GF-D8 (cell line): ENCODE data around the gene AHSG.
A peak's percentile ranks its signal among the peaks of the same experiment; 100 is the strongest.
"Not testable (repeated sequence)": the region's sequence is repeated elsewhere in the genome, so short reads cannot be mapped to it uniquely, and the experiment has no call there.

Experiments used
- DNase-seq: peaks from one replicate; lab custom pipeline; 2025; lab: John Stamatoyannopoulos, UW

AHSG gene

GRCh38 chr3:186612721-186613636 is at the start of gene AHSG:
TSS of gene AHSG (plus strand) at chr3:186613060. CDS start at chr3:186613142, 82 bp downstream.
- no peak for DNase-seq

GRCh38 chr3:186564586-186564985 is 48.3 kb upstream of the AHSG start:
- no peak for DNase-seq

GRCh38 chr3:186566772-186567071 is 46.1 kb upstream of the AHSG start:
- peak; percentile 22 for DNase-seq

- peak; percentile 59 for DNase-seq
Observed at GRCh38 chr3:186567072-186567921, 45.6 kb upstream of the AHSG start, which contains the start of gene TBCCD1. TSS of gene TBCCD1 (minus strand) at chr3:186567339. CDS start at chr3:186564329, 3,010 bp downstream.

GRCh38 chr3:186569361-186569760 is 43.5 kb upstream of the AHSG start:
- DNase-seq: not testable (repeated sequence)

- DNase-seq: no peak
Observed at GRCh38 chr3:186569779-186570095, 43.1 kb upstream of the AHSG start.

GRCh38 chr3:186570096-186570940 is 42.5 kb upstream of the AHSG start, which contains the start of gene DNAJB11:
TSS of gene DNAJB11 (plus strand) at chr3:186570720. CDS start at chr3:186570898, 178 bp downstream.
- DNase-seq: peak; percentile 99

- DNase-seq: no peak
Observed at GRCh38 chr3:186570941-186571643, 41.8 kb upstream of the AHSG start.

GRCh38 chr3:186571644-186572013 is 41.2 kb upstream of the AHSG start:
- DNase-seq: peak; percentile 26

GRCh38 chr3:186577521-186577920 is 35.3 kb upstream of the AHSG start:
- DNase-seq: no peak

- no peak for DNase-seq
Observed at GRCh38 chr3:186580785-186581184, 32.1 kb upstream of the AHSG start.

GRCh38 chr3:186582541-186582940 is 30.3 kb upstream of the AHSG start:
- DNase-seq: no peak

- no peak for DNase-seq
Observed at GRCh38 chr3:186583831-186584230, 29.0 kb upstream of the AHSG start.

- DNase-seq: not testable (repeated sequence)
Observed at GRCh38 chr3:186586245-186586644, 26.6 kb upstream of the AHSG start.

- no peak for DNase-seq
Observed at GRCh38 chr3:186587183-186587582, 25.7 kb upstream of the AHSG start.

GRCh38 chr3:186588632-186589031 is 24.2 kb upstream of the AHSG start:
- DNase-seq: no peak

- no peak for DNase-seq
Observed at GRCh38 chr3:186589121-186589520, 23.7 kb upstream of the AHSG start.

- DNase-seq: no peak
Observed at GRCh38 chr3:186589856-186590579, 22.8 kb upstream of the AHSG start.

GRCh38 chr3:186590580-186591295 is 22.1 kb upstream of the AHSG start:
- DNase-seq: no peak

GRCh38 chr3:186592682-186593081 is 20.2 kb upstream of the AHSG start:
- no peak for DNase-seq
